ENCODE measurements around the gene METTL24.
"Not testable (repeated sequence)": the region's sequence is repeated elsewhere in the genome, so short reads cannot be mapped to it uniquely, and the experiment has no call there.

The METTL24 gene

DNA sequence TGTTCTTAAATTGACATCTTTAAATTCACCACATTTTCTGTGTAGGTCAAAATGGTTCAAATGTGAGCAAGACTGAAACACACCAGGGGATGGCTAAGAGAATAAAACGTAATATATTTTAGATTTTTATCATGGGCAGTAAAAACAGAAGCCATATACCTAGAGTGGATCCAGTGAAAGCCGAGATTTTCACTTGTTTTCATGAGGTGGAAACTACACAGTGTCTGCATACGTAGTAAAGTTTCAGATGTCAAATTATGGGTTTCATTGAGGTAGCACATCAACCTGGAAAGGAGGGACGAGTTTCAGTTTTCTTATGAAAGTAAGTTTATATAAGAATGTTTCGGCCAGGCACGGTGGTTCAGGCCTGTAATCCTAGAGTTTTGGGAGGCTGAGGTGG is 25.9 kb downstream of the METTL24 start:
- no peak for DNase-seq

DNA sequence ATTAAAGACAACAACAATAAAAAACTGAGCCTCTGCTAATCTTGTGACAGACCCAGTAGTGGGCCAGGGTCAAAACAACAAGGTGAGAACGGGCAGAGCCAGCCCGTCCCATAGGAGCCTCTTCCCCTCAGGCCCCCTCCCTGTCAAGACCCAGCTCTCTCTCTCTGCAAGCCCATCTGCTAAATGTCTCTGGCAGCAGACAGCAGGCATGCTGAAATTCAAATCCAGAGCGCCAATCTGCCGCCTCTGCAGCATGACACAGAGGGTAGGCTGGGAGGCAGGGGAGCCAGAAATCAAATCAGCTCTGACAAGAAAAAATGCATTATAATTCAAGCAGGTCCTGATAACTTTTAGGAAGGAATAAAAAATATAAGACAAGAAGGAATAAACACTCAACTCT is 26.3 kb downstream of the METTL24 start:
- no peak for DNase-seq

DNA sequence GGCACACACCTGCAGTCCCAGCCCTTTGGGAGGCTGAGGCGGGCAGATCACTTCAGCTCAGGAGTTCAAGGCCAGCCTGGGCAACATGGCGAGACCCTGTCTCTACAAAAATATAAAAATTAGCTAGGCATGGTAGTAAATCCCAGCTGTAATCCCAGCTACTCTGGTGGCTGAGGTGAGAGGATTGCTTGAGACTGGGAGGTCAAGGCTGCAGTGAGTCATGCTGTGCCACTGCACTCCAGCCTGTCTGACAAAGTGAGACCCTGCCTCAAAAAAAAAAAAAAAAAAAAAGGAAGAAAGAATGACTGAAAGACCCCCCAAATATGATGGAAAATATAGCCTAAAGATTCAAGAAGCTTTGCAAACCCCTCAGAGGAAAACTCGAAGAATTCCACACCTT is 26.8 kb downstream of the METTL24 start:
- DNase-seq: no peak

DNA sequence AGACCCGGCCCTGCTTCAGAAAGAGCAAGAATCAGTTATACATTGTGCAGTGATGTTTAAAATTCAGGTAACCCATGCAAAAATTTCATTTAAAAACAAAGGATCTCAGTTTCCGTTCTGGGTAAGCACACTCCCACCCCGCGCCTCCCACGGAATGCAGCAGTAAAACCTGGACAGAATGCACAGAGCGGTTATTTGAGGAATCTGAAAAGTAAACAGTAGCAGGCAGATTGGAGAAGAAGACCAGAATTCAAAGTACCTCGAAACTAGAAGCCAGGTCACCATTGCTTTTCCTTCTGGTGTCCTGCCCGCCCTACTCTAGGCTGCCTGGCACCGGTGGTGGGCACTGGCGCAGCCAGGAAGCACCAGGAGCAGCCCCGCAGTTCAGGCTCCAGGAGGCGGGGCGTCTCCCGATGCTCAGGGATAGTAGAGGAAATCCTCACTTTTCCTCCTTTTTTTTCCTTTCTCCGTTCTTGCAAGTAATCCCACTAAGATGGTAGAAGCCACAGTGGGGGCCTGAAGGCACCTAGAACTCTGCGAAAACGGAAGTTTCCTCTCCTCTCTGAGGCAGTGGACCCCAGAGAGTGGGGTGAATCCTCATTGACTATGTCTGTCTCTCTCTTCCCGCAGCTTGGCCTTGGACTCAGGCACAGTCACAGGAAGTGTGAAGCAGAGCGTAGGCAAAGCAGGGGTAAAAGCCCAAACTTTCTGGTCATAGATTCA is 28.3 kb downstream of the METTL24 start:
- DNase-seq: no peak

DNA sequence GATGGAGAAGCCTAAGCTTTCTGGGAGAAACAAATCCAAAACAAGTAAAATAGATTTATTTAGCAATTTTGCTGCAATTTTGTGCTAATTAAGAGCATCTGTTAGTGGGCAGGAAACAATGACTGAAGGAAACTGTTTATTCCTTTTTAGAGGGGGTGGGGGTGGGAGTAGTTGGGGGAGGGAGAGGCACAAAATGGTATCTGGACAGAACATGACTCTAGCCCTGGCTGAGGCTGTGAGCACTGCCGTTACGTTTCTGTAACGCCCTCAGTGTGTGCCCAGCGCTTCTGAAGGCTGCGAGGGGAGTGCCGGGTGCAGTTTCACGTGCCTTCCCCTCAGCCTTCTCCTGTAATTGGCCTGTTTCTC is 28.8 kb downstream of the METTL24 start:
- DNase-seq: no peak

DNA sequence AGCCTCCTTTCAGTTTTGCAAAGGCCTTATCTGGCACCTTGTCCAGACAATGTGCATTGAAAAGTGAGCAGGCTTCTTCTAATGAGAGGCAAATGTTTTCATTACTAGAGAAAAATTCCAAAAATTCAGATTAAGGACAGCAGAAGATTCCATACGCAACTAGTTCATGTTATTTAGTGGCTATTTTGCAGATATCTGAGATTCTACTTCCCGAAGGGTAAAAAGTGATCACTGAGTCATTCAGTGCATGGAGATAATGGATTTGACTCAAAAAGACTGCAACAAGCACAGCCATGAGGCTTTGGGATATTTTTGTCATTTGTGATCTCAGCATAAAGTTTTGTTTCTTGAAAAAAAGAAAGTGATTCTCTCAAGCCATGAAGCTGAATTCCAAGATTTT is 29.9 kb downstream of the METTL24 start:
- DNase-seq: no peak

DNA sequence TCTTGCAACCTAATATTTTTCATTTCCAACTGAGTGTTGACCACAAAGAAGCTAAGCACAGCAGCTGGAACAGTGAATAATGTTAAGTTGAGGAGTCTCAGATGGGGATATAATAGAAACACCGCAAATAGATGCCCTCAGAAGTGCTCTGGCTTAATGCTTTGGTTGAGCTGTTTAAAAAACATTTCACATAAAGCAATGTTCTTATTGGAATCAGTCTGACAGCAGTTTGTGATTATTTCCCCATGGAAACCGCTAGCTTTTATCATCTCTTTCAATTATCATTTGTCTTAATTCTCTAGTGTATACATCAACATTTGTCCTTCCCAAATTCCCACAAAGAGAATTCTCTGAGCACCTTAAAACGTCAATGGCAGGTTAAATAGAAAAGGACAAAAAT is 30.8 kb downstream of the METTL24 start:
- no peak for DNase-seq

DNA sequence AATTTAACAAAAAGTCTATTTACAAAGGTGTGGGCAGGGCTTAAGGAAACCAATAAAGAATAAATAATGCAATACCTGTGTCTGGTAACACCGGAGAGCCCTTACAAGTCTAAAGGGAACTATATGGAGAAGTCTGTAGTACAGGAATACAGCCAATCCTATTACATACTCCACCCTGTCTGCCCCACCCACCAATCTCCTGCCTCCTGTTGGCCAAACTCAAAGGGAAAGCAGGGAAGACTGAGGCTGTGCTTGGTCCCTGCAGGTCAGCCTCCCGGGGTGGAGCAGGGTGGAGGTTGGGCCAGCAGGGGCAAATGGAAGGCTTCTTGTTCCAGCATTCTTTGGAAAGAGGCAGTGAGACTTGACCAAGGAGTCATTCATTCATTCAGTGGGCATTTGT is 31.5 kb downstream of the METTL24 start:
- DNase-seq: no peak

DNA sequence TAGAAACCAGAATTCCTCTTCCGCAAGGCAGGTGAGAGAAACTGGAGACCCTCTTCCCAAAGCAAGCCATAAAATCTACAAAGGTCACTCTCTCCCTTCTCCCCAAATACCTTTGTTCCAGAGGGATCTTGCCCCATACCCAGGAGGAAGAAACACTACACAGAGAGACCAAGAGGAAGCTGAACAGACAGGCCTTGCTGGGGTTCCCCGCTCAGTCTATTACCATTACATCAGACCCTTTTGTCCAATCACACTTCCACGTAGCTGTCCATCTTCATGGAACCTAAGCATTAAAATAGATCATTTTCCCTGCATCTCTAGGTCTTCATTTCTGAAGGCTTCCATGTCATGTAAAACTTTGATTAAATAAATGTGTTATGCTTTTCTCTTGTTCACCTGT is 32.1 kb downstream of the METTL24 start:
- DNase-seq: no peak

DNA sequence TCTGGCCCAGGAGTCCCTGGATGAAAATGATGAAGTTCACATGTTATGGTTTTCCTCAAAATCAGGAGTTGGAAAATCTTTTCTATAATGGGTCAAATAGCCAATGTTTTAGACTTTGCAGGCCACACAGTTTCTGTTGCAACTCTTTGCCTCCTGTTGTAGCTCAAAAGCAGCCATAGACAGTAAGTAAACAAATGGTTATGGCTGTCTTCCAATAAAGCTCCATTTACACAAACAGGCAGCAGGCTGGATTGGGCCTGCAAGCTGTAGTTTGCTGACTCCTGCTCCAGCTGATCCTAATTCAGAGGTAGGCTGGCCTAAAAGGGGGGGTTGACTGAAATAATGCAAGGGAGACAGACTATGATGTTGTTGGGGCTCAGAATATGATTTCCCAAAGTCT is 33.0 kb downstream of the METTL24 start:
- no peak for DNase-seq

DNA sequence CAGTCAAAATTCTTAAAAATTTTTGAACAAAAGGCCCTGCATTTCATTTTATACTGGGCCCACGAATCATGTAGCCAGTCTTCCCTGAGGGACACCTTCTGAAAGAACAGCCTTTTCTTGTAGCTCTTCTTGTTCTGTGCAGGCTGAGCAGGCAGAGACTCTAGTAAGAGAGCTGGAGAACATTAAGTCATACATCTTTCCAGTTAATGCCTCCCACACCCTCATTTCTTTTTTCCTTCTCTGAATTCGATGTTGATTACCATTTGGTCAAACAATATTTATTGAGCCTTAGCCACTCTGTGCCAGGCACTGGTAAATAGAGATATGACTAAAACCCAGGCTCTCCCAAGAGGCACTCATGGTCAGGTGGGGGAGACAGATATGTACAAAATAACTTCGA is 33.6 kb downstream of the METTL24 start:
- no peak for DNase-seq

DNA sequence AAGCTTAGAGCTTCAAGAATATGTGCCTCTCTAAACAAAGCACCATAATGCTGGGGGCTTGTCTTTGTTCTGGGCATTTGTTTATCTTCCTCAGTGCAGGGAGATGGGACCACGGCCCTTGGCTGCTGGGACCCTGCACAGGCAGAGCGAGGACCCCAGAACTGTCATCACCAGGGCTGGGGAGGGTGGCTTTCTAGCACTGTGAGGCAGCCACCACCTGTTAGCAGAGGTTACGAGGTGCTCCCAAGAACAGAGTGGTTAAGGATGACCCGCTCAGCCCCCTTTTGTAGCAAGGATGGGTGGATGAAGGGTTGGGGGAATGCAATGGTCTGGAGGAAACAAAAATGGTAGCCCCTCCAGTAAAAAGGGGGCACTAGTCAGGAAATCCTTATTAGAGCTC is 34.9 kb downstream of the METTL24 start:
- DNase-seq: no peak

DNA sequence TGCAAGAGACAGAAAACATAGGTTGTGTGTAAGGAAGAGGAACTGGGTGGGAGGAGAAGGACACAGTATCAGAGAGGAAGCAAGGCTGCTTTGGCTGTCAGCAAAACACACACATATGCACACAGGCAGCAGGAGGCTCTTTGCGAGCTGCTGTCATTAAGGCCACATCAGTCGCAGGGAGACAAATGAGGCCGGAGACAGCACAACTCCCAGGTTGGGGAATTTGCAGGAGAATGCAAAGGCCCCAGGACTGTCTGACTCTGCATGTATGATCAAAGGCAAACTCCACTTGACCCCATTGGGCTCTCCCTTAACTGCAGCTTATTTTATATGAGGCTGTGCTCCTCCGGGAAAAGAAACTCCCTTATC is 35.3 kb downstream of the METTL24 start:
- DNase-seq: no peak

DNA sequence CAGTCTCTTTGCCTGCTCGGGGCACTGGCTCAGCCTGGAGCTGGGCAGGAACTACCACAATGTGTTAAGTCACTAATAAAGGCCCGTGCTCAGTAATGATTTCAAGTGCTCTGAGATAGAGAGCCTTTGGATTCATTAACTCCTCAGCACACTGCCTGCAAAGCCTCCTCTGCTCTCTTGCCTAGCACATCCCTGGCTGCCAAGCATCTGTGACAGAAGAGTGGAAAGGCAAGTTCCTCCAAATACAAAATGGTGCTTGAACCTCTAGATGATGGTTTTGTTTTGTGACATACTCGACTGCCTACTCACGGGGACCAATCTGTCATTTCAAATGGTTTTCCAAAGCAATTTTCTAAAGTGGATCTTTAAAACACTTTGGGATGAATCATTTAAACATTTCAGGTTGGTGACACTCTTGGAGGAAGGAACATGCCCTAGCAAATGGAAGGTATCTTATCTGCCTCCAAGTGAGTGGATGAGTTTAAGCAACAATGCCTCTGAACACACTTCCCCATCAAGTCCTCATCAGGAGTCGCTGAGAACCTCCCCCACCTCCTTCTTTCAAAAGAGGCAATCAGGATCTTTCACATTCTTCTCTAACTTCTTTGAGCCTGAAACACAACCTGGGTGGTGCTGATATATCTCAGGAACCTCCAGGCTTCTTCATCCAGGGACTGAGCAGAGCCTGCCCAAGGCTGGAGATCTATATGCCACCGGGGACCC is 35.8 kb downstream of the METTL24 start:
- DNase-seq: no peak

DNA sequence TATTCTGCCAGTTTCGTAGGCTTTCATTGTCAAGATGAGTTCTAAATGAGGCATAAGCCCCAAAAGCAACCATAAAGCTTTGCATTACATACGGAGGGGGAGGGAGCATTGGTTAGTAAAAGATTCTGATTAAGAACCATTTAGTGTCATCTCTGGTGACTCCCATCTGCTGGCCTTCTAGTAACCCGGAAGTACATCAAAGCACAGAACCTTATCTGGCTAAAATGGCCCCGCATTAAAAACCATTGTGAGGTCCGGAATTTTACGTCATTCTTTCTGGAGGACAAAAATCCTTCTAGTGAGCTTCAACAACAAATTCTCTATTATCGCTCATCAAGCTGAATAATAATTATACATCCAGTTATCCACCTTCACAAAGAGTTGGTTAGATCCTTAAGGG is 37.8 kb downstream of the METTL24 start:
- DNase-seq: no peak

DNA sequence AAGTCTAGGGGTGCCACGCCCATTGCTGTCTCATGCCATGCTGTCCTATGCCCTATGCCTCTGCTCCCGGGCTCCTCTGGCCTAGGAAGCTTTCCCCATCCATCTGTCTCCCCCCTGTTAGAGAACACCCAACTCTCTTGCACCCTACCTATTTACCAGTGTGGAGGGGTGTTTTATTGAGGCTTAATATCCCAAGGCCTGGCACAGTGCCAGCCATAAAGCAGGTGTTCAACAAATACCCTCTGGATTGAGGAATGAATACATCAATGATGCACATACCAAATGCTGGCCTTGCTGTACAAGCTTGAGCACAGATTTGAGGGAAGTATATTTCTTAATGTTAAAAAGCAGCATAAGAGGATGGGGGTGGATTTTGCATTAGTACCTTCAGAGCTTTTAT is 38.3 kb downstream of the METTL24 start:
- no peak for DNase-seq

DNA sequence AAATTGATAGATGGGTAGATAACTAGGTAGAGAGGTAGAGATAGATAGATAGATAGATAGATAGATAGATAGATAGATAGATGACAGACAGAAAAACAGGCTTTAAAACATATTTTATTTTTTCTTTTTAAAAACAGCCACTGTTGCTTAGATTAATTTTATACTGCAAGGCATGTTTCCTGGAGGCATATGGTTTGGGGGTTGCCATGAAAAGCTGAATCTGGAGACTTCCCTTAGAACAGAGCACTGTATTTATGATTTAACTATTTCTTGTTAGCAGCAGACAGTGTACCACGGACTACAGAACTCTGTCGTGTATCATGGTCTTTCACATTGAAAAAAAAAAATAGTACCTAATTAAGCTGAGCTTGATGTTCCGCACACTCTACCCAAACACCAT is 38.8 kb downstream of the METTL24 start:
- DNase-seq: no peak

DNA sequence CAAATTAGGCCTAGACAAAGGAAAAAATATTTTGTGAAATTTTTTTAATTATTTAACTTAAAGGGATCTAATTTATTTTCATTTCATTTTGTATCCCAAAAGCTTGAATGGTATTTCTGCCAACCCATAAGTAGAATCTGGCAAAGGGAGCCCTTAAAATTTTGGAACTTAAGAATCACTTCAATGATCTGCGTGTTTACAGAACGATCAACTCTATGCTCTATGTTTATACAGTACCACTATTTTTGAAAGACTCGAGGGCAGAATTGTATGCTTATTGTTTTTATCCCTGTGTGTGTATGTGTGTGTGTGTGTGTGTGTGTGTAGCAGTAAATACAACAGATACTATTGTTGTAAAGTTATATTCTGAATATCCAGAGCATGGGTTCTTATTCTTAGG is 39.2 kb downstream of the METTL24 start:
- DNase-seq: no peak

DNA sequence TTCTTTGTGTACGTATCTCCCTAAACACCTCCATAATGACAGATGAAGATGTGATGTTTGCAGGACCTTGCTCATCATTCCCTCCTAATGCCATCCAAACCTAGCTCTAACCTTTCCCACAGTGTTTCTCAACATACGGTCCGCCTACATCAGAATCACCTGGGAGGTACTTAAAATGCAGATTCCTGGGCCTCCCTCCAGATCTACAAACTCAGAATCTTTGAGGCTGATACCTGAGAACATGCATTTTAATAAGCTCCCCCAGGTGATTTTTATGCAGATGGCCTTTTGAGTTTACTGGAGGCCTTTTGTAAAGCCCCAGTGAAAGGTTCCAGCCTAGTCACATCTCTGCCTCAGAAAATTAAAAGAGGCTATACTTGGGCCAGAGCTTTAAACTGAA is 40.5 kb downstream of the METTL24 start:
- no peak for DNase-seq

DNA sequence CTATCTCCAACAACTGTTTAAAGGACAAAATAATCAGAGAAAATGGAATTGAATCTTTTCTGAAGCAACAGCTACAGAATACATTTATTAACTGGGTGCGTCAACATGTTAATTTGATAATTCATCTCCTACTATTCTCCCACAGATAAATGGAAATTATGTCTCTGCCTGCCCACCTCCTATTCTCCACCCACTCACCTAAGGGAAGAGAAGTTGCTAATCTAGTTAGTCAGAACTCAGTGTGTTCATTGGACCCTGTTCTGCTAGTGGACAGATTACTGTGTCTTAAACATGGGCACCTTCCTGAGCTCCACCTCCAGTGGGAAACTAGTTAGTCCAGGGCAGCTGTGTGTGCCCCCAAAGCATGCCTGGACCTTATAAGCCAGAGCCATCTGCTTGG is 41.0 kb downstream of the METTL24 start:
- no peak for DNase-seq

DNA sequence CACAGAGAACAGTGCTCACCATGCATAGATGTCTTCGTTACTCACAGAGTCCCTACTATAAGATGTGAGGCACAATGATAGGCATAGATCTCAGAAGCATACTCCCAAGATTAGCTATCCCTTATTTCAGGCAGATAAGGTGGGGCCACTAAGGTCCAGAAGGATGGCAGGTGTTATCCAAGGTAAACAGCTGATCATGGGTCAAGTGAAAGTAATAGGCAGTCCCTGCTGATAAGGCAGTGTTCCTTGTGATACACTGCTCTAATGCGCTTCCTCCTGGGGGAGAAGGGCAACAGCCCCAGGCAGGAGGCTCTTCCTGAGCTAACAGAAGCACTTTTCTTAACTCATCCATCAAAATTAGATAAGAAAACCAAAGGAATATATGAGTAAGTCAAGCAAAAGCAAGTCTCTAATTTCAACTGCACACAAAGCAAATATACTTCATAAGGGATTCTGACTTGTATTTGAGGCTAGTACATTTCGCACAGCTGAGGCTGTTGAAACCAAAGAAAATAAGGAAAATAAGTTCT is 42.2 kb downstream of the METTL24 start:
- DNase-seq: no peak

DNA sequence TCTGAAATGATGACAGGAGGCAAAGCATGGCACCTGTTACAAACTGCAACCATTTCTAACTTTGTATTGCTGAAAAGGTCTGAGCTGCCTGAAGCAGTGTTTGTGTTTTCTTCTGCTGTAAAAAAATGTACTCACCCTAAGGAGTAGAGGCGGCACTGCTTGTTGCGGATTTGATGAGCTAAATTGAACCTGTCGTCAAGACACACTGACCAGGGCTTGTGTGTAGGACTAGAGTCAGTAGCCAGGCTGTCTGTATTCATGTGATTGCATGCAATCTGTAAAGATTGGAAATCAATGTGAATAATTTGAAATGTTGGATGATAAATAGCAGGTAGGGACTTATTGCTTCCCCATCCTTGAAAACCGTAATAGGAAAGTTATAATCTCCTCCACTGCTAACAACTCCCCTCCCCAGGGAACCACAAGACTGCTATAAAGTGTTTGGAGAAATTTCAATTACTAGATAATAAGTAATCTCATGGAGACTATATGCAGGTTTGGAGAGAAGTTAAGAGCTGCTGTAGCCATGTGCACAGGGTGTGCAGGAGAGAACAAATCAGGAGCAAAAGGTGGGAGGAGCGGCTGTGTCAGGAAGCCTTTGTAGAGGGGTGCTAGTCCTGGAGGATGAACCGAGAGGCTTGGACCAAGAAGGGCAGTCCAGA is 42.8 kb downstream of the METTL24 start:
- DNase-seq: no peak

DNA sequence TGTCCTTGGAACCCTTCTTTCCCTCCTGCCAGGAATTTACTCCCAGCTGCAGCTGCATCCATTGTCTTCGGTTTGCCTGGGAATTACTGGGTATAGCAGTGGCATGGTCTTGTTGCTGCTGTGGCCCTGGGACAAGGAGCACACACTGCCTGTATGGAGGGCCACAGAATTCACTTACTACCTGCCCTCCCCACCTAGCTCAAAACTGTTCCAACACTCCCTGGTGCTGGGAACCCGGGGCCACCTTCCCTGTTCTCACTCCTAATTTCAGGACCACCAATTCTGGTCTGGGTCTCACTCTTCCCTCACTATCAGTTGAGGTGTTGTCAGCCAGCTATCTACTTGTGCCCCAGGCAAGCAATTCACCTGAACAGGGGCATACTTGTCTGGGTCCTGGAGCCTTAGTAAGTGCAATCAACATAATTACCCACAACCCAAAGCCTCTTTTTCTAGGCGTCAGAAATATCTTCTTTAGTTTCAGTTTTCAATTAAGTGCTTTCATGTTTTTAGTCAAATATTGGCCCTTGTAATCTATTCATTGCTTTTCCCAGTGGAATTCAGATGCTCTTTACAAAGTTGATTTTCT is 47.2 kb downstream of the METTL24 start:
- no peak for DNase-seq

DNA sequence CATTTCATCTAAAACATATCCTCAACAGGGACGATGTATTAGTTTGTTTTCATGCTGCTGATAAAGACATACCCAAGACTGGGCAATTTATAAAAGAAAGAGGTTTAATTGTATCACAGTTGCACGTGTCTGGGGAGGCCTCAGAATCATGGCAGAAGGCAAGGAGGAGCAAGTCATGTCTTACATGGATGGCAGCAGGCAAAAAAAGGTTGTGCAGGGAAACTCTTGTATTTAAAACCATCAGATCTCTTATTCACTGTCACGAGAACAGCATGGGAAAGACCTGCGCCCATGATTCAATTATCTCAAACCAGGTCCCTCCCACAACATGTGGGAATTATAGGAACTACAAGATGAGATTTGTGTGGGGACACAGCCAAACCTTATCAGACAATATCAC is 48.7 kb downstream of the METTL24 start:
- DNase-seq: not testable (repeated sequence)
